GM19099 (cell line): ENCODE measurements around the gene LIPI.

Experiments used
- POLR2A ChIP-seq: IDR thresholded peaks from 3 replicates; pipeline ENCODE4 v1.6.1; 2011; ENCODE audit warnings: low read depth; ENCODE audit not compliant: insufficient read length; ENCODE audit errors: extremely low read depth

Gene LIPI

DNA sequence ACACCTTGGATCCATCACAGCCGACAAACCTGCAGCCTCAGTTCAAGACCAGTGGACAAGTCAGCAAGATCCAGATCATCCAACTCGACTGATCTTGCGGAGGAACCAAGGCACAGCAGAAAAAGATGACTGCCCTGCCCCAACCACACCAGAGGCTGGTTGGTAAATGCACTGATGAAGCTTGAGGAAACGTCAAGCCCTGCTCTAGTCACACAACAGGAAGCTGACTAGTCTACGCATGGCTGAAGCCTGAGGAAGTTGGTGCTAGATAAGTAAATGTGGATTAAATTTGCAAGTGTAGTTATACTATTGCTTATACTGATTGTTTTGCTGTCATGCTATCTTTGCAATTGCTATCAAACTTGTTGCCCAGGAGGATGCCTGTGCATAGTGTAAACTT lies 89.0 kb downstream of the LIPI start:
- no peak for TF ChIP-seq POLR2A

DNA sequence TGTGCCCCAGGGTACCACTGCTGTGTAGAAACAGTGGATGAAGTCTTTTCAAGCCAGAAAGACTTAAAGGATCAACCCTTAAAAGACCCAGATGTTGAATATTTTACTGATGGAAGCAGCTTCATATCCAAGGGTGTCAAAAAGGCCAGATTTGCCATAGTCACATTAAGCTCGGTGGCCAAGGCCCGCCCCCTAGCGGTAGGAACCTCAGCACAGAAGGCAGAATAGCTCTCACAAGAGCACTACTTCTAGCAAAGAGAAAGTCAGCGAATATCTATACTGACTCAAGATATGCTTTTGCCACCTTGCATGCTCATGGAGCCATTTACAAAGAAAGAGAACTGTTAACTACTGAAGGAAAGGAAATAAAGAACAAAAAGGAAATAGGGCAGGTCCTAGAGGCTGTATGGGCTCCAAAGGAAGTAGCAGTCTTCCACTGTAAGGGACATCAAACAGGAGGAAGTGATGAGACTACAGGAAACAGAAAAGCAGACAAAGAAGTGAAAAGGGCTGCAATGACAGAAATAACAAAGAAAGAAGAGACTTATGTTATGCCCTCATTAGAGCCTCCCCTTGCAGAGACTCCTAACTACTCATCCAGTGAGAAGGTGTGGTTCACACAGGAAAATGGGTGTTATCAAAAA lies 90.5 kb downstream of the LIPI start:
- no peak for TF ChIP-seq POLR2A

GRCh38 chr21:14119038-14119437 lies 91.7 kb downstream of the LIPI start:
- TF ChIP-seq POLR2A, result no peak

DNA sequence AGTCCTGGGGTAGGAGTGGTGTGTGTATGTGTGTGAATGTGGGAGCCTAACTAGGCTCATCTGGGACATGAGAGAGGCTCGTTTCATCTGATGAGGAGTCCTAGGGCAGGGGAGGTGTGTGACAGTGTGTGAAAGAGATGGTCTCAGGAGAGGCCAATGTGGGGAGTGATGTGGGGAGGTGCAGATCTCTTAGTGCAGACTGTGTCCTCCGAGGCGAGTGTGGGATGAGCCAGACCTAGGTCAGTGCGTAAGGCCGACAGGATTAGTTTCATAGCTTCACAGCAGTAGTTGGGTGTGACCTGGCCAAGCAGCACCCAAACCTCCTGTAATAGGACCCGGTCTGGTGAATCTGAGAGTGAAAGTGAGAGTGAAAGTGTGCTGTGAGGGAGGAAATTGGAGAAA lies 94.7 kb downstream of the LIPI start:
- no peak for TF ChIP-seq POLR2A

DNA sequence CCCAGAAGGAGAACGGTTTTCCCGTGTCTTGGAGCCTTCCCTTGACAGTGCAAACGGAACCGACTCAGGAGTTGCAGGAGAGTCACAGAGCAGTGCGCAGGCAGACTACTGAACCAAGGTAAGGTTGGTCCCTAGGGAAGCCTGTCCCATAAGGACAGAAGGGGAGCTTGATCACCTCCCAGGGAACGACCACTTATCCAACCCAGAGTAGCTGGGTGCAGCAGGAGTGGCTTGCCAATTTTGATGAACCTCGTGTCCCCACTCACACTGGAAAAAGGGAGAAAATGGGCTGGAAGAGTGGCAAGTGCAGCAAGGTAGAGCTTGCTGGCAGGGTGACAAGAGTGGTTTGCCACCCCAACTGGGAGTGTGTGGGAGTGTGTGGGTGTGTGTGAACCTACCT lies 95.1 kb downstream of the LIPI start:
- no peak for TF ChIP-seq POLR2A

DNA sequence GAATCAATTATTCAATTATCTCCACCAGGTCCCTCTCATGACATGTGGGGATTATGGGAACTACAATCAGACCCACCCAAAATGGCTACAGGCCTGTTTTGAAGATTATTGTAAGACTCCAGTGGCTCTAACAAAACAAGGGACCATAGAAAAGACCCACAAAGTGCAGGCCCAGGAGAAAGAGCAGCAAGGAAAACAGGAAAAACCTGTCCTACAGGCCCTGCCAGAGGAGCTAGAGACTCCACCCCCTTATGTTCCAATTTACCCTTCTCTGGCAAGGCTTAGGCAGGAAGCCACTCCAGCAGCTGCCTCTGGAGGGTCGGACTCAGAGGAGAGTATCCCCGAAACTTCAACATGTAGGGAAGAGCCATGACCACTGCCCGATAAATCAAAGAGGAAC lies 96.5 kb downstream of the LIPI start:
- no peak for TF ChIP-seq POLR2A

GRCh38 chr21:14099570-14099969 lies 111.2 kb downstream of the LIPI start:
- TF ChIP-seq POLR2A, result no peak

DNA sequence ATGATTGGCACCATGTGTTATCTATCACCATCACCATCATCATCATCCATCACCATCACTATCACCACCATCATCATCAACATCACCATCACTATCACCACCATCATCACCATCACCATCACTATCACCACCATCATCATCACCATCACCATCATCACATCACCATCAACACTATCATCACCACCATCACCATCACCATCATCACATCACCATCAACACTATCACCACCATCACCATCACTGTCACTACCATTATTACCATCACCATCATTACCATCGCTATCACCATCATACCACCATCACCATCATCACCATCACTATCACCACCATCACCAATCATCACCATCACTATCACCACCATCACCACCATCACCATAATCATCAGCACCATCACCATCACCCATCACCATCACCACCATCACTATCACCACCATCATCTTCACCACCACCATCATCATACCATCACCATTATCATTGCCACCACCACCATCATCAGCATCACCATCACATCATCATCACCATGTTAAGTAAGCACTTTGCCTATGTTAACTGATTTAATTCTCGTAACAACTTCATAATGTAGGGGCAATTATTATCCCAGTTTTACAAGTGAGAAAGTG lies 112.8 kb downstream of the LIPI start:
- TF ChIP-seq POLR2A, result no peak

DNA sequence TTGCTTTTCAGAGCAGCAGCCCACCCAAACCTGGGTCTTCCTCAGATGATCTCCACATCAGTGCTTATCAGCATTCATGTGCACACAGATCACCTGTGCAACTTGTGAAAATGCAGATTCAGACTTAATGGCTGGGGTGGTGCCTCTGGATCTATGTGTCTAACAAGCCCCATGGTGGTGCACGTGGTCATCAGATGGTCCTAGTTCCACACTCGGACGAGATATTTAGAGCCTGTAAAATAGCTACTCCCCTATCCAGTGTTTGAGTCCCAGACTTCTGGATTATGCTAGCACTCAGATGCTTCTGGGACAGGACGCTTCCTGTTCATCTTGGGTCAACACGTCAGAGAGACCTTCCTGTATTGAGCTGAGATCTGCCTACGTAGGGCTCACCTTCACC lies 114.2 kb downstream of the LIPI start:
- TF ChIP-seq POLR2A, result no peak

DNA sequence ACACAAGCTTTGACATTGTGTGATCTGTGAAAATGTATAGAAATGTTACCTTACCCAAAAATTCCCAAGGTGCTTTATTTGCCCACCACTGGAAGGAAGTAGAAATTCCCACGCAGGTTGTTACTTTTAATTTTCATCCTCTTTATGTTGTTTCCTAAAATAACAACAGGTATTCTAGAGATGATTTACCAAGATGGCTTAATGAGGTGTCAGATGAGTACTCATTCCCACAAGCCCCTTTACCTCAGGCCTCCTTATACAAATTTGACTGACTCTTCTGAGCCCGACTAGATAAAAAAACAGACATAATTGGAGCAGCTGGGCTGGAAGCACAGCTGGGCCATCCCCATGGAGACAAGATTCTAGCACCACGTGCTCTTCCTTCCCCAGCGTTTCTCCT lies 114.6 kb downstream of the LIPI start:
- TF ChIP-seq POLR2A, result no peak

DNA sequence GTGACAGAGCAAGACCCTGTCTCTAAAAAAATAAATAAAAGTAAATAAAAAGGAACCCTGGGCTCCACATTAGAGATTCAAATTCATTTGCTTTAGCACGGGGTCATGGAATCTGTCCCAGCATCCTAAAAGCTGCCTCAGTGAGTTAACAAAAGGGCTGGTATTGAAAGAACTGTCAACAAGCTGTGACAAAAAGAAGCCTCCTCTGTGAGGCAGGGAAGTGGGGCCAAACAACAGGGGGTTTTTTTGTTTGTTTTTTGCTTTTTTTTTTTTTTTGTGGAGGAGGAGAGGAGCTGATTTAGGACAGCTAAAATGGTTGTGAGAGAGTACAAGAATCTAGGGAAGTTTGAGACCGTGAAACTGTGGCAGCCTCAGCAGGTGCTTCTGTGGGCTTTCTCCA lies 115.7 kb downstream of the LIPI start:
- TF ChIP-seq POLR2A, result no peak

- no peak for TF ChIP-seq POLR2A
These were observed 117.8 kb downstream of the LIPI start for GRCh38 chr21:14092834-14093560.

GRCh38 chr21:14088391-14088790 lies 122.4 kb downstream of the LIPI start:
- TF ChIP-seq POLR2A, result no peak

GRCh38 chr21:14086553-14086952 lies 124.2 kb downstream of the LIPI start:
- TF ChIP-seq POLR2A, result no peak

- TF ChIP-seq POLR2A, result no peak
These were observed 126.1 kb downstream of the LIPI start for GRCh38 chr21:14084701-14085100.

- TF ChIP-seq POLR2A, result no peak
These were observed 126.7 kb downstream of the LIPI start for GRCh38 chr21:14084068-14084501.

GRCh38 chr21:14080764-14081096 lies 130.0 kb downstream of the LIPI start:
- no peak for TF ChIP-seq POLR2A

DNA sequence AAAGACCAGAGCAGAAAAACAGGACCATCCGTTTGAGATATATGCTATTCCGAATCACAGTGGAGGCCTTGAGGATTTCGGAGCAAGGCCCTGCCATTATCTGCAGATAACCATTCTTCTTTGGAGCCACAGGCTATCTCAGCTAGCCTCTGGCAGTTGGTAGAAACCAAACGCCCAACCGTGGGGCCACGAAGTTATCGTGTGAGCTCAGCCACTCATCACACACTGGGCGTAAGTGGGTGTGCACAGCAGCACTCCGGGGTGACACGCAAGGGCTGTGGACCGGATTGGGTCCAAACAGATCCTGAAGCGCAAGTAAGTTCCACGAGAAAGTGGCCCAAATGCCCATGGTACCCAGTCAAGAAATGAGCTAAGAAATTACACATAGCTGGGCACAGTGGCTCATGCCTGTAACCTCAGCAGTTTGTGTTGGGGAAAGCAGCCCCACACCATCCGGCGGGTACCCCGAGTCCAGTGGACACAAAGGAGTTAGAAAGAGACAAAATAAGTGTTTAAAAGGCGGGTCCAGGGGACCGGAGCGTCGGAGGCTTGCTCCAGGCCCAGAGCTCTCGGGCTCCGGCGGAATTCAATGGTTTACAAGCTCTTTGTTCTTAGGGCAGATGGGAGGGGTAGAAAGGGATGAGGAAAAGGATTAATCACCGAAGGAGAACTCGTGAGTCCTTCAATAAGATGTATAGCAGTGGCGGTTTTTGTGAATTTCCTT lies 130.6 kb downstream of the LIPI start:
- no peak for TF ChIP-seq POLR2A
